HG03354 (cell line): ENCODE data around the gene CERS3.
"Not testable (repeated sequence)": the region's sequence is repeated elsewhere in the genome, so short reads cannot be mapped to it uniquely, and the experiment has no call there.

ENCODE experiments used
- ATAC-seq: cut with Tn5 transposase; IDR thresholded peaks from one replicate; pipeline ENCODE4 v1.9.1; 2021; ENCODE audit warnings: mild to moderate bottlenecking; ENCODE audit not compliant: unreplicated experiment, poor library complexity, severe bottlenecking

The CERS3 gene

GRCh38 chr15:100472736-100473135, 56.0 kb downstream of the CERS3 start:
- no peak for ATAC-seq

- ATAC-seq = no peak
Measured at GRCh38 chr15:100471933-100472332, 56.8 kb downstream of the CERS3 start.

- no peak for ATAC-seq
Measured at GRCh38 chr15:100468285-100468684, 60.5 kb downstream of the CERS3 start.

- no peak for ATAC-seq
Measured at GRCh38 chr15:100466073-100466472, 62.7 kb downstream of the CERS3 start.

- ATAC-seq = no peak
Measured at GRCh38 chr15:100464888-100465287, 63.9 kb downstream of the CERS3 start.

- no peak for ATAC-seq
Measured at GRCh38 chr15:100464256-100464655, 64.5 kb downstream of the CERS3 start.

GRCh38 chr15:100463515-100463914, 65.2 kb downstream of the CERS3 start:
- no peak for ATAC-seq

GRCh38 chr15:100461049-100461448, 67.7 kb downstream of the CERS3 start:
- peak; percentile 80 for ATAC-seq

GRCh38 chr15:100457201-100457600, 71.5 kb downstream of the CERS3 start:
- ATAC-seq = no peak

- no peak for ATAC-seq
Measured at GRCh38 chr15:100454148-100454547, 74.6 kb downstream of the CERS3 start.

- ATAC-seq = no peak
Measured at GRCh38 chr15:100448481-100448880, 80.3 kb downstream of the CERS3 start.

GRCh38 chr15:100441063-100441462, 87.7 kb downstream of the CERS3 start:
- not testable (repeated sequence) for ATAC-seq

GRCh38 chr15:100439514-100439913, 89.2 kb downstream of the CERS3 start:
- no peak for ATAC-seq

GRCh38 chr15:100438570-100438969, 90.2 kb downstream of the CERS3 start:
- no peak for ATAC-seq

GRCh38 chr15:100437261-100437660, 91.5 kb downstream of the CERS3 start:
- no peak for ATAC-seq

- ATAC-seq = no peak
Measured at GRCh38 chr15:100434561-100434960, 94.2 kb downstream of the CERS3 start.

- no peak for ATAC-seq
Measured at GRCh38 chr15:100434038-100434437, 94.7 kb downstream of the CERS3 start.

- no peak for ATAC-seq
Measured at GRCh38 chr15:100433304-100433703, 95.4 kb downstream of the CERS3 start.

GRCh38 chr15:100430411-100430810, 98.3 kb downstream of the CERS3 start:
- no peak for ATAC-seq

GRCh38 chr15:100429116-100429728, 99.5 kb downstream of the CERS3 start:
- no peak for ATAC-seq

GRCh38 chr15:100426937-100427336, 101.8 kb downstream of the CERS3 start:
- ATAC-seq = no peak

- ATAC-seq = no peak
Measured at GRCh38 chr15:100405179-100405578, 123.6 kb downstream of the CERS3 start.
